Testis (tissue), 2 donors: ENCODE data around the gene PTPRT.

Experiments
- CTCF ChIP-seq, 3 experiments: fragments of 450-650 bp in 2 of 3; fragments of 200-600 bp in 1 of 3; sonication (generic) in 1 of 3; IDR thresholded peaks; one replicate each; pipeline ENCODE4 v1.5.1; 2016 to 2019; ENCODE audit warnings: antibody characterized with exemption in 3 of 3, mild to moderate bottlenecking in 2 of 3, moderate library complexity in 1 of 3
- POLR2A ChIP-seq: fragments of 450-650 bp; IDR thresholded peaks from one replicate; pipeline ENCODE4 v1.6.1; 2017; ENCODE audit warnings: antibody characterized with exemption, mild to moderate bottlenecking, moderate library complexity

GRCh38 chr20:42254673-42255072, 935.0 kb downstream of the PTPRT start:
- TF ChIP-seq CTCF (IDR thresholded peaks at IDR 0.05) (no peak), POLR2A (no peak)
